ENCODE measurements around the gene SLC1A4.

DNA sequence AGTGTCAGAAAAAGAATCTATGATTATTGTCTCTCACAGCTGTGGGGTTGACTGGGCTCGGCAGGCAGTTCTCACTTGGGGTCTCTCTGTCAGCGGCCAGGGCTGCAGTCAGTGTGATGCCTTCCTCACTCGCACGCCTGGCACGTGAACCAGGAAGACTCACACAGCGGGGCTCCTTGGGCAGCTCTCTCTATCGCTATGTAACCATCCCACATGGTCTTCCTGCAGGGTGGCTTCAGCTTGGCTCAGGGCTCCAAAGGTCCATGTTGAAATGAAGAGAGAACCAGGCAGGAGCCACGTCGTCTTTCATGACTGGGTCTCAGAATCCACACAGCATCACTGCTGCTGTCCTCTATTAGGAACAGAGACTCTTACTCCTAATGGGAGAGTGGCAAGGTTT, 30.6 kb upstream of the SLC1A4 start:
- TF ChIP-seq, protein P1, sequence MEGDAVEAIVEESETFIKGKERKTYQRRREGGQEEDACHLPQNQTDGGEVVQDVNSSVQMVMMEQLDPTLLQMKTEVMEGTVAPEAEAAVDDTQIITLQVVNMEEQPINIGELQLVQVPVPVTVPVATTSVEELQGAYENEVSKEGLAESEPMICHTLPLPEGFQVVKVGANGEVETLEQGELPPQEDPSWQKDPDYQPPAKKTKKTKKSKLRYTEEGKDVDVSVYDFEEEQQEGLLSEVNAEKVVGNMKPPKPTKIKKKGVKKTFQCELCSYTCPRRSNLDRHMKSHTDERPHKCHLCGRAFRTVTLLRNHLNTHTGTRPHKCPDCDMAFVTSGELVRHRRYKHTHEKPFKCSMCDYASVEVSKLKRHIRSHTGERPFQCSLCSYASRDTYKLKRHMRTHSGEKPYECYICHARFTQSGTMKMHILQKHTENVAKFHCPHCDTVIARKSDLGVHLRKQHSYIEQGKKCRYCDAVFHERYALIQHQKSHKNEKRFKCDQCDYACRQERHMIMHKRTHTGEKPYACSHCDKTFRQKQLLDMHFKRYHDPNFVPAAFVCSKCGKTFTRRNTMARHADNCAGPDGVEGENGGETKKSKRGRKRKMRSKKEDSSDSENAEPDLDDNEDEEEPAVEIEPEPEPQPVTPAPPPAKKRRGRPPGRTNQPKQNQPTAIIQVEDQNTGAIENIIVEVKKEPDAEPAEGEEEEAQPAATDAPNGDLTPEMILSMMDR (IDR thresholded peaks at IDR 0.05): no peak
- TF ChIP-seq POLR2A (IDR thresholded peaks at IDR 0.05): no peak

Data from breast epithelium (tissue), 3 donors.